Measurements from ENCODE around the gene TXNDC8.
"Not testable (repeated sequence)": the region's sequence is repeated elsewhere in the genome, so short reads cannot be mapped to it uniquely, and the experiment has no call there.

TXNDC8 gene

GRCh38 chr9:110337727-110338126, at the start of gene TXNDC8:
Gene TXNDC8 (minus strand): TSS chr9:110337863.
- no peak for DNase-seq (ENCODE audit: extremely low read depth in 1 of 2, low read depth in 1 of 2)

- no peak for DNase-seq (ENCODE audit: extremely low read depth in 1 of 2, low read depth in 1 of 2)
These were observed 45.8 kb upstream of the TXNDC8 start for GRCh38 chr9:110383491-110383890.

- no peak for DNase-seq (ENCODE audit: extremely low read depth in 1 of 2, low read depth in 1 of 2)
These were observed 45.1 kb upstream of the TXNDC8 start for GRCh38 chr9:110382731-110383130.

- no peak for DNase-seq (ENCODE audit: extremely low read depth in 1 of 2, low read depth in 1 of 2)
These were observed 33.8 kb upstream of the TXNDC8 start for GRCh38 chr9:110371411-110372007.

- no peak for DNase-seq (ENCODE audit: extremely low read depth in 1 of 2, low read depth in 1 of 2)
These were observed 32.7 kb upstream of the TXNDC8 start for GRCh38 chr9:110370315-110370714.

GRCh38 chr9:110364451-110364850, 26.8 kb upstream of the TXNDC8 start:
- no peak for DNase-seq (ENCODE audit: extremely low read depth in 1 of 2, low read depth in 1 of 2)

GRCh38 chr9:110358992-110359391, 21.3 kb upstream of the TXNDC8 start:
- not testable (repeated sequence) for DNase-seq (ENCODE audit: extremely low read depth in 1 of 2, low read depth in 1 of 2)

GRCh38 chr9:110357505-110357904, 19.8 kb upstream of the TXNDC8 start:
- DNase-seq (ENCODE audit: extremely low read depth in 1 of 2, low read depth in 1 of 2) = no peak

GRCh38 chr9:110356639-110357395, 19.2 kb upstream of the TXNDC8 start:
- DNase-seq (ENCODE audit: extremely low read depth in 1 of 2, low read depth in 1 of 2) = no peak

- no peak for DNase-seq (ENCODE audit: extremely low read depth in 1 of 2, low read depth in 1 of 2)
These were observed 18.2 kb upstream of the TXNDC8 start for GRCh38 chr9:110355911-110356310.

GRCh38 chr9:110351009-110351467, 13.4 kb upstream of the TXNDC8 start:
- DNase-seq (ENCODE audit: extremely low read depth in 1 of 2, low read depth in 1 of 2) = no peak

- no peak for DNase-seq (ENCODE audit: extremely low read depth in 1 of 2, low read depth in 1 of 2)
These were observed 8.7 kb upstream of the TXNDC8 start for GRCh38 chr9:110346325-110346724.

- DNase-seq (ENCODE audit: extremely low read depth in 1 of 2, low read depth in 1 of 2) = no peak
These were observed 7.2 kb upstream of the TXNDC8 start for GRCh38 chr9:110344821-110345220.

GRCh38 chr9:110343551-110343950, 5.9 kb upstream of the TXNDC8 start:
- DNase-seq (ENCODE audit: extremely low read depth in 1 of 2, low read depth in 1 of 2) = no peak

GRCh38 chr9:110340306-110340705, 2.6 kb upstream of the TXNDC8 start:
- DNase-seq (ENCODE audit: extremely low read depth in 1 of 2, low read depth in 1 of 2) = no peak

- no peak for DNase-seq (ENCODE audit: extremely low read depth in 1 of 2, low read depth in 1 of 2)
These were observed 480 bp upstream of the TXNDC8 start for GRCh38 chr9:110338143-110338542.

GRCh38 chr9:110336363-110336762, 1.3 kb downstream of the TXNDC8 start:
- no peak for DNase-seq (ENCODE audit: extremely low read depth in 1 of 2, low read depth in 1 of 2)

GRCh38 chr9:110334871-110335270, 2.8 kb downstream of the TXNDC8 start:
- DNase-seq (ENCODE audit: extremely low read depth in 1 of 2, low read depth in 1 of 2) = no peak

GRCh38 chr9:110334183-110334582, 3.5 kb downstream of the TXNDC8 start:
- no peak for DNase-seq (ENCODE audit: extremely low read depth in 1 of 2, low read depth in 1 of 2)

- no peak for DNase-seq (ENCODE audit: extremely low read depth in 1 of 2, low read depth in 1 of 2)
These were observed 4.9 kb downstream of the TXNDC8 start for GRCh38 chr9:110332766-110333165.

GRCh38 chr9:110330484-110331105, 7.1 kb downstream of the TXNDC8 start:
- no peak for DNase-seq (ENCODE audit: extremely low read depth in 1 of 2, low read depth in 1 of 2)

- no peak for DNase-seq (ENCODE audit: extremely low read depth in 1 of 2, low read depth in 1 of 2)
These were observed 7.9 kb downstream of the TXNDC8 start for GRCh38 chr9:110329639-110330230.

Data from stimulated activated CD8-positive, alpha-beta memory T cell treated with anti-CD3 and anti-CD28 coated beads, Interleukin-7, amount 100 ng/mL, for 48 hours (primary cell).